NCI-H345 (cell line): ENCODE data around the gene TAC1.
"Not testable (repeated sequence)": the region's sequence is repeated elsewhere in the genome, so short reads cannot be mapped to it uniquely, and the experiment has no call there.

ENCODE experiments used
- DNase-seq: peaks from one replicate; lab custom pipeline; 2025; lab: John Stamatoyannopoulos, UW

TAC1 gene

GRCh38 chr7:97731736-97732564 lies at the start of gene TAC1:
Gene TAC1 (plus strand): TSS chr7:97732086. CDS start chr7:97732613, 527 bp downstream.
- DNase-seq, result no peak

- DNase-seq, result no peak
These were observed 45.9 kb upstream of the TAC1 start for GRCh38 chr7:97685952-97686351.

GRCh38 chr7:97693586-97693985 lies 38.3 kb upstream of the TAC1 start:
- no peak for DNase-seq

GRCh38 chr7:97694355-97694754 lies 37.5 kb upstream of the TAC1 start:
- DNase-seq, result no peak

- no peak for DNase-seq
These were observed 34.5 kb upstream of the TAC1 start for GRCh38 chr7:97697396-97697795.

- no peak for DNase-seq
These were observed 9.5 kb upstream of the TAC1 start for GRCh38 chr7:97722386-97722785.

GRCh38 chr7:97732565-97733275 lies 834 bp downstream of the TAC1 start:
- DNase-seq, result no peak

- no peak for DNase-seq
These were observed 1.6 kb downstream of the TAC1 start for GRCh38 chr7:97733276-97734161.

- DNase-seq, result no peak
These were observed 2.4 kb downstream of the TAC1 start for GRCh38 chr7:97734255-97734654.

- no peak for DNase-seq
These were observed 3.2 kb downstream of the TAC1 start for GRCh38 chr7:97735075-97735474.

GRCh38 chr7:97748482-97748881 lies 16.6 kb downstream of the TAC1 start:
- DNase-seq, result no peak

GRCh38 chr7:97751566-97751965 lies 19.7 kb downstream of the TAC1 start:
- DNase-seq, result no peak

- no peak for DNase-seq
These were observed 20.3 kb downstream of the TAC1 start for GRCh38 chr7:97752215-97752614.

- no peak for DNase-seq
These were observed 25.9 kb downstream of the TAC1 start for GRCh38 chr7:97757824-97758223.

GRCh38 chr7:97770850-97771249 lies 39.0 kb downstream of the TAC1 start:
- no peak for DNase-seq

- no peak for DNase-seq
These were observed 39.7 kb downstream of the TAC1 start for GRCh38 chr7:97771576-97771975.

GRCh38 chr7:97772045-97772901 lies 40.4 kb downstream of the TAC1 start:
- DNase-seq, result no peak

GRCh38 chr7:97786398-97786797 lies 54.5 kb downstream of the TAC1 start:
- not testable (repeated sequence) for DNase-seq
